ENCODE measurements around the gene DLK2.
"Not testable (repeated sequence)": the region's sequence is repeated elsewhere in the genome, so short reads cannot be mapped to it uniquely, and the experiment has no call there.

DLK2 gene, protein sequence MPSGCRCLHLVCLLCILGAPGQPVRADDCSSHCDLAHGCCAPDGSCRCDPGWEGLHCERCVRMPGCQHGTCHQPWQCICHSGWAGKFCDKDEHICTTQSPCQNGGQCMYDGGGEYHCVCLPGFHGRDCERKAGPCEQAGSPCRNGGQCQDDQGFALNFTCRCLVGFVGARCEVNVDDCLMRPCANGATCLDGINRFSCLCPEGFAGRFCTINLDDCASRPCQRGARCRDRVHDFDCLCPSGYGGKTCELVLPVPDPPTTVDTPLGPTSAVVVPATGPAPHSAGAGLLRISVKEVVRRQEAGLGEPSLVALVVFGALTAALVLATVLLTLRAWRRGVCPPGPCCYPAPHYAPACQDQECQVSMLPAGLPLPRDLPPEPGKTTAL

DNA sequence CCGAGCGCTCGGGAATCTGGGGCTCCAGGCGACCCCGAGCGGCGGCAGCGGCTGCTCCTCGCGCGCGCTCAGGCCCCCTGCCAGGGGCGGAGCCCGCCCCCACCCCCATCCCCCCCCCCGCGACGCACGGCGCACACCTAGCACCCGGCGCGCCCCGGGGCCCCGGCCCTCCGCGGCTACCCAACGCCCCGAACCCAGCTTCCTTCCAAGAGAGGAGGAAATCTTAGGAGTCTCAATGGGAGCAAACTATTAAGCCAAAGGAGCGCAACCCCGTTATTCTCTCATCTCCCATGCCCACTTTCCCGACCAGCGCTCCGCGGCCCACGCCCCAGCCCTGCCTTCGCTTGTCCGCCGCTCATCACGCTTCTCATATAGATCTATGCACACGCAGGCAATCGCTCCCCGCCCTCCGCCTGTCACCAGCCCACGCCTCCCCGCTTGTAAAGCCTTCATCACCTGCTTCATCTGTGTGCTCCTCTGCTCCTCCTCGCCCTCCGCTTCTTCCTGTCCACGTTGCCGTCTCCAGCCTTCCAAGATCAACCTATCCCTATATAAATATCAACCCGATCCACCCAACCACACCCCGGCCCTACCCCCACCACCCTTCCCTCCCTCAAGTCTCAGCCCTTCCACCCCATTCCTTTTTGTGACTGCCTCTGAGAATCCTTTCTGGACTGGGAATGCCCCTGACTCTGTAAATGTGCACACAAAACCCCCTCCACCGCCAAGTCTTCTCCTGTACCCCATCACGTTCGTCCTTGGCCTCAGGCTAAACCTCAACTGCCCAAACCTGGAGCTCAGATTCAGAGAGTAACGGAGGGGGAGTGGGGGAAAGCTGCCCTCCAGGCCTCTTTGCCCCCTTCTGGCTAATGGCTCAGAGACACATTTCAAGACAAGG lies at the start of gene DLK2:
Gene DLK2, minus strand, starts transcription at position 18 of the 898 bp plus-strand sequence. CDS start 723 bp downstream, outside the sequence.
- no peak for DNase-seq

DNA sequence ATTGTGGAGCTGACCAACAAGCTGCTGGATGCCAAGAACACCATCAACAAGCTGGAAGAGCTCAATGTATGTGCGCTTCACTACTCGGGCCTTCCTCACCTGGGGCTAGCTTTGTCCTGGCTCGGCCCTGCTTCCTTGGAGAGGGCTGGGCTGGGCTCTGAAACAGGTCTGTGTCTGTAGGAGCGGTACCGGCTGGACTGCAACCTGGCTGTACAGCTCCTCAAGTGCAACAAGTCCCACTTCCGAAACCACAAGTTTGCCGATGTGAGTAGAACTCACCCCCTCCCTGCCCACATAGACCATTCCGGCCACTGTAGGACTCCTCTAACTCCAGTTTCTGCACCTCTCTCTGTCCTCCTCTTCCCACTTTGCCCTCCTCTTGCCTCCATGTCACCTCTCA lies 48.1 kb upstream of the DLK2 start:
- no peak for DNase-seq

DNA sequence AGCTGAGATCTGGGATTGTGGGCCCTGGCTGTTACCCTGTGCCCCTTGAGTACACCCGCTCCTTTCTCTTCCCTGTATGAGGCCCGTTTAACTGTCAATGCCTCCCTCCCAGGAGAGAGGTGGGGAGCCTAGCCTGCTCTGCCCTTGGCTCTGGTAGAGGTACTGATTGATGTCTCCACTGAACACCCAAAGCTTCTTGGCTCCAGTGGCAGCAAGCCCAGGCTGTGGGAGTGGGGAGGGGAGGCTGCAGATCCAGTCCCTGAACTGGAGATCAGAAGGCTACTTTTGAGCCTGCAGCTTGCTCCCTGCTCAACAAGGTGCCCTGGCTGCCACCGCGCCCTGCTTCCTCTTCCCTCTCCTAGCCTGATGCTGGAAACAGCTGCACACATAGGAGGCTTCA lies 47.3 kb upstream of the DLK2 start:
- no peak for DNase-seq

DNA sequence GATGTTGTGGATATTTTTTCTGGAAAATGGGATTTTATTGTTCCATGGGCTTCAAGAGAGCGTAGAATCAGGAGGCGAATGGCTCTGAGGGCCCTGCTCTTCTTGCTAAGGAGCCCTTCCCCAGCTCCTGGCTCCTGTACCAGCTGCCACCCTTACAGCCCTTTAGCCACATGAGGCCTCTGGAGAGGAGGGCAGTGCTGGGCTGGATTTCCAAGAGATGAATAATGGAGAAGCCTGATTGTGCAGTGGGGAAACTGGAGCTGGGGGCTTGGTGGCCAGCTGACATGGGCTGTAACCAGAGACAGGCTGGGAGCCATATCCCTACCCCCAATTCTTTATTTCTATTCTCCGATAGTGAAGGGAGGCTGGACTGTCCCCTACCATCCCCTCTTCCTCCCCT lies 45.6 kb upstream of the DLK2 start:
- no peak for DNase-seq

DNA sequence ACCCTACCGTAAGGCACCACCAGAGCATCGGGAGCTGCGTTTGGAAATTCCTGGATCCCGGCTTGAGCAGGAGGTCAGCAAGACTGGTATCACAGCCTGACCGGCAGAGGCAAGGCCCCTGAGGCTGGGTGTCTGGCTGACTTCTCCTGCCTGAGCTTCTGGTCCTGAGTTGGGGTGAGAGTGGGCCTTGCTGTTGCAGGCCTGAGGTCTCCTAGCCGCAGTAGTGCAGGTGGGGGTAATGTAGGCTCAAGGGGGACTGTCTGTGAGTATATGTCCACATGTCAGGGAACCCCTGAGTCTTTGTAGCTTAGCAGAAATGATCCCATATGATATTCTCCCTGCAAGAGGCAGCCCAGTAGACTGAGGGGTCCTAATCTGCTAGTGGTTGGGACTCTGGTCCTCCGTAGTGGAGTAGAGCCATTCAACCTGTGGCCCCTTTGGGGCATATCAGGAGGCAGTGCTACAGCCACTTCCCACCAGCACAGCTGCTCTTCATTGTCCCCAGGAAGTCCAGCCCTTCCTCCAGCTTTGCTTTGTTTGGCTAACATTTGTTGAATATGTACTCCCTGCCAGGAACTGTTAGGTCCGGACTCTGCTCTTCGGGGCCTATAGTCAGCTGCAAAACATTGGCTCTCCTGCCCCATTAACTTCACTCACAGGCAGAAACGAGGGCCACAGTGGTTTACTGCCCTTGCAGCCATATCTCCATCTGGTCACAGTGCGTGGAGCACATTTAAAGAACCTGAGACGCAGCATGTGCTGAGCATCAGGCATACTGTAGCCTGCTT lies 43.9 kb upstream of the DLK2 start:
- no peak for DNase-seq

DNA sequence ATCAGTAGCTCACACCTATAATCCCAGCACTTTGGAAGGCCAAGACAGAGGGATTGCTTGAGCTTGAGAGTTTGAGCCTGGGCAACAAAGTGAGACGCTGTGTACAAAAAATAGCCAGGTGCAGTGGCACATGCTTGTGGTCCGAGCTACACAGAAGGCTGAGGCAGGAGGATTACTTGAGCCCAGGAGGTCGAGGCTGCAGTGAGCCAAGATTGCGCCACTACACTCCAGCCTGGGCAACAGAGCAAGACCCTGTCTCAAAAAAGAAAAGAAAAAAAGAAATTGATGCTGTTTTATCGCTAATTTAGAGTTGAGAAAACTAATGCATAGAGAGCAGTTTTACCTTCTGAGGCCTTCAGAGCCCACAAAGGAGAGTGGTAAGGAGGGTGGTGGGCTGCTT lies 42.9 kb upstream of the DLK2 start:
- DNase-seq: not testable (repeated sequence)

DNA sequence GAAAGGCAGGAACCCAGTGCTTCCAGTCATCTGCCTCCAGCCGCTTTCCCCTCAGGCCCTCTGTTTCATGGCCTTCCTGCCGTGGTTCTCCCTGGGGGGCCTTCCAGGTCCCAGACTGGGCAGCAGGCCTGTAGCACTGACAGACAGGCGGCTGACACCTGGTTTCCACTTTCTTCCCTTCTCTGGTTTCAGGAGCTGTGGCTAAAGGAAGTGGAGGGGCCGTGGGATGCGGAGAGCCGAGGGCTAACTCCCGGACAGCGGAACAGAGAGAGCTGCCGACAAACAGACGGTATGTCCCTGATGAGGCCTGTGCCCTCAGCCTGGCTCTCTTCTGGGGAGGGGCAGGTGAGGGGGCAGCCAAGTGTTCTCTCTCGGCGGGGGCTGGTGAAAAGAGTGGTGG lies 42.3 kb upstream of the DLK2 start:
- no peak for DNase-seq

DNA sequence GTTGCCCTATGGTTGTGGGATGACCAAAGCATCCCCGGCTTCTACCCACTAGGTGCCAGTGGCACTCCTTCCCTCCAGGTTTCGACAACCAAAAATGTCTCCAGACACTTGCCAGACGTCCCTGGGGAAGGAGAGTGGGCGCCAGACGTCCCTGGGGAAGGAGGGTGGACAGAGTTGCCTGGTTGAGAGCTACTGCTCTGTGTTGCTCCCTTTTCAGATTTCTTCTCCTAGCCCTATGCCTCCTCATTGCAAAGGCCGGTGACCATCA lies 41.7 kb upstream of the DLK2 start:
- no peak for DNase-seq

DNA sequence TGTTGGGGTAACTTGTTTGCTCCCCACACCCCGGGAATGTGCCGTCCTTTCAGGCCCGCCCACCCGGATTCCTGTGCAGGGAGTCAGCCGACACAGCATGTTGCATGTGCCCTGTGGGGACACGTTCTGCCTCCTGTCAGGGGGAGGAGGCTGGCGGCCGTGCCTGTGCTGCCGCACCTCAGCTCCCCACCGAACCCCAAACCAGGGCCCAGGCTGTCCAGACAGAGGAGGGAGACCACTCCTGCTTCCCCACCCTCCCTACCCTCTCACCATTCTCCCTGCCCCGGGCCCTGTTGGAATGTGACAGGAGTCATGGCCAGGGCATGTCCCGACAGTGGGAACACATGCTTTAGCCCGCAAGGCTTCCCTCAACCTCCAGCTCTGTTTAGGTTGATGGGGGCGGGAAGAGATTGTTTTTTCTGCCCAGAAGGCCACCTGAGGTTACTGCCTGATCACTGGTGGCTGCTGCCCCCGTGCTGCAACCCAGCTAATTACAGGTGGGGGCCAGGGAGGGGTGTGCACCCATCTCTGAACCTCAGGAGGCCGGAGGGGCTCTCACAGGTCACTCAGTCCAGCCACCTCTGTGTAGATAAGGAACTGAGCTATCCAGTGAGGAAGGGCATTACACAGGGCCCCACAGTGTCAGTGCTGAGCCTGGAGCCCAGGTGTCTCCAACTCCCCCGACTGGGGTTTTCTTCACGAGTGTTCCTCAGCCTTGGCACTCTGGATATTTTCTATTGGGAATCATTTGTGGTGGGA lies 41.2 kb upstream of the DLK2 start:
- DNase-seq: no peak

DNA sequence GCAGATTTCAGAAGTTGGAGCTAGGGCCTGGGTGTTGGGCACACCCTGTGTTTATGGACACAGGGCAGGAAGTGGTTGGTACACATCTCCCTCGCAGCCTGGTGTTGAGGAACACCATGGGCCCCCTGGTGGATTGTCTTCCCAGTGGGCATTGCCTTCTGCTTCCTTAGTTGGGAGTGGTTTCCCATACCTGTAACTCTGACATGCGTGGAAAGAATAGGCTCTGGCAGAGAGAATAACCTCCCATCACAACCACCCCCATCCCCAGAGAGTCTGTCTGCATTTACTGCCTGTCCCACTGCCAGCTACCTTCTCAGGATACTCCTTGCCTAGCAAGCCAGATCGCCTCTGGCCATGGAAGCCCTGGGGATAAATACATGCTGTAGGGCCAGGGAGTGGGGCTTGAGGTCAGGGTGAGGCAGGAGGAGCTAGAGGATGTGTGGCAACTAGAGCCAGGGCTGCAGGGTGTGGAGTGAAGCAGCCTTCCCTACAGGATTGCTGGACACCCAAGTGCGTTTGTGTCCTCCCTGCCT lies 40.1 kb upstream of the DLK2 start:
- no peak for DNase-seq

DNA sequence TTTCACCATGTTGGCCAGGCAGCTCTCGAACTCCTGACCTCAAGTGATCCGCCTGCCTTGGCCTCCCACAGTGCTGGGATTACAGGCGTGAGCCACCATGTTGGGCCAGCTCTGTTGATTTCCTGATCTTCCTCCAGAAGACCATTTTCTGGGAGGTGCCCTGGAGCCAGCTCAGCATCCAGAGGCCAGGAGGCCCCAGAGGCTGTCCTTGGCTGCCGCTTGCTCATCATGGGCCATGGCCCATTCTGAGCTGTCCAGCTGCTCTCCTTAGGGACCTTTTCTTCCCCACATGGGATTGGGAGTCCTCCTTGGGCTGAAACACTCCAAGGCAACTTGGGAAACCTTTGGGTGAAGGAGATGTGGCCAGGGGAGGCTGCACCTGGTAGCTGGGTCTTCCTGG lies 39.4 kb upstream of the DLK2 start:
- no peak for DNase-seq

DNA sequence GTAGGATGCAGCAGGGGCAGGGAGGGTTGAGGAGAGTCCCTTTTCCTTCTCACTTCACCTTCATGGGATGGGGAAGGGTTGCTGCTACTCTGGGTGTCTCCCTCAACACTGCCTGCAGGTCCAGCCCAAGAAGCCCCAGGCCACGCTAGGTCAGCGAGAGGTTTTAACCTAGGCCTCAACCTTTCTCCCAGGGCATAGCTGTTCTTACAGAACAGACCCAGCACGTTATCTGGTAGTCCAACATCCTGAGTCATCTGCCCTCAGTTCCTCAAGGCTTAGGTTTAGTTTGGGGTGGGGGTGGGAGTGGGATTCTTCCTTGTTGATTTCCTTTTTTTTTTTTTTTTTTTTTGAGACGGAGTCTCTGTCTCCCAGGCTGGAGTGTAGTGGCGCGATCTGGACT lies 39.0 kb upstream of the DLK2 start:
- no peak for DNase-seq

DNA sequence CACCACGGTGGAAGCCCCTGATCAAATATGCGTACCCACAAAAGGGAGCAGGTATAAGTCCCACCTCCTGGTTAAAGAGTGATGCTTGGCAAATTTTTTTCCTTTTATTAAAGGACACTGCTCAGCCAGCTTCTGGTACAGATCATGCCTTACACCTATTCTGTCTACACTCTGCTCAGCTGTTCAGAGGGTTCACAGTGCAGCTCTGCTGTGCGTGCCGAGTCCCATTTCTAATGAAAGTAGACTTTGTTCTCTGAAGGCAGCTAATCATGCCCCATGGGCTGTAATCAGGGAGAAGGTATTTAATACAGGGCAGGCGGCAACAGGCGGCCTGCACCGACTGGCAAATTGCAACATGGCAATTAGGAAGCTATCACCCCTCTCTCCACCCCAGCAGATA lies 38.5 kb upstream of the DLK2 start:
- no peak for DNase-seq

DNA sequence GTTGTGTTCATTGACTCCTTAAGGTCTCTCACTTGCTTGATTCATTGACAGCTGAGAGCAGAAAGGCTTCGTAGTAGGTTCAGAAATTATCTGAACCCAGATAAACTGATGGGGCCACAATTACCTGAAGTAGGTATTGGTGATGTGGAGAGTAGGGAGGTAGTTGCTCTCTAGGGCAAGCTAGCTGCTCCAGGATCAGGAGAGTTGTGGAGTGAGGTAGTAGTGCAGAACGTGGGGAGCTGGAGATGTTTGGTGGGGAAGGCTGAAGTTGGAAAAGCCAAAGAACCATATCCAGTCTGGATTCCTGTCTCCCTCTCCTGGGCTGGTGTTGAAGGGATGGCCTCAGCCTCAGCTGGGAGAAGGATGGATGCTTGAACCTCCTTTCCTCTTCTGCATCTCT lies 37.9 kb upstream of the DLK2 start:
- no peak for DNase-seq

DNA sequence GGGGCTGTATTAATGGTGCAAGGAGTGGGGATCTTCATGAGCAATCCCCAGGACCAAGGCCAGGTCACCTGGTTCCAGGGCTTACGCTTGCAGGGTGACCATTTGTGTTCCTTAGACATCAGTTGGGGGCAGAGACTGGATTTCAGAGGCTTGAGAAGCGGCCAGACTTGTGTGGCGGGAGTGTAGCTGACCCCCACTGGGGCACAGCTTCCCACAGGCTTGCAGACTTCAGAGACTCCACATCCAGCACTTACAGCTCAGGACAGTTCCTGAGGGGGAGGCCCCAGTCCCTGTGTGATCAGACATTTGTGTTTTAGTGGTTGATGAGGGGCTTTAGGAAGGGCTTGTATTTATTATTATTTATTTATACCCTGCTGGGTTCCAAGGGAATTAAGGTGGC lies 37.3 kb upstream of the DLK2 start:
- no peak for DNase-seq

DNA sequence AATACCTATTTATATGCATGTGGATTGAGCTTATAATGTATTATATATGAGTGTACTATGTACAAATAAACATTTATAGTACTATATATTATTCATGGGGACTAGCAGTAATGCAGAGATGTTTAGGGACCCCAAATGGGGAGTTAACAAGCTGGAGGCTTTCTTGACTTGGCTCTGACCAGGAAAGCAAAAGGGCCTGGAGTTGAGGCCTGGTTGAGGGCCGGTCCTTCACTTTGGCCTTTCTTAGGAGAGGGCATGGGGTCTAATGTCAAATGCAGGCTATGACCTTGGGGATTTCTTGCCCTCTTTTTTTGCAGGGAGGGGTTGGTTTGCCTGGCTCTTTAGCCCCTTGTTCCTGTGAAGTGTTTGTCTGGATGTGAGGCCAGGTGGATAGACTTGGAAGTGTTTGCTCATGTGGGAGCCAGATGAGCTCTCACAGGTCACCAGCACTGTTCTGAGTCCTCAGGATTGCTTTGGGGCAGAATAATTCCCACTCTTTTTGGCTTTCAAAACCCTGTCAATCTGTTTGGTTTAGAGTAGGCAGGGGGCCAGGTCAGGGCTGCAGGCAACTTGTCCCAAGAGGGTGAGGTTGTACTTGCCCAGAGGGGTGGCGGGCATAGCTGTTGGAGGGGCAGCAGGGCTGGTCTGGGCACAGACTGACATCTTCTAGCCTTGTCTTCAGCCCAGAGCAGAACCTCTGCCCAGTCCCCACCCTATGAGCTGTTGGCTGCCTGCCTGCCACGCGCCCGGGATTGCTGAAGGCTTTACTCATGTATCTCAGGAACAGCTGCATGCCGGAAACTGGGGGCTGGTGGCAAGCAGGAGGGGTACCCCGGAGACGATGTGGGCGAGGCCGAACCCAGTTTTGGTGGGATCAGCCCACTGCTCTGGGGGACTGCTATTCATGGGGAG lies 36.7 kb upstream of the DLK2 start:
- DNase-seq: peak; percentile 84

DNA sequence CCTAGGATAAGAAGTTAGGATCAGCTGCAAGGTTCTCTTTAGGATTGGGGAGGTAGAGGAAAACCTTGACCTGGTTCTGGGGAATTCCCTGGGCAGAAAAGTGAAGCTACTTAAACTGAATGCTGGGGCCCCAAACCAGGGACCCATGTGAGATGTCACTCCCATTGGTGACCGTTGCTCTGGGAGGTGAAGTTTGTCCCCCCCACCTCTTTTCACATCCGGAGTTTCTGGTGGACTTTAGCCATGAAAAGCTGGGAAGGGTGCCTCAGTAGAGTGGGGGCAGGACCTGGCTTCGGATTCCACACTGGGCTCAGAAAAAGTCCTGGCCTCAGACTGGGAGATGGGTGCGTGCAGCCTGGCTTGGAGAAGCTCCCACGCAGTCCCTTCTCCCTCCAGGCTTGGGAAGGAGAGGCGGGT lies 35.2 kb upstream of the DLK2 start:
- DNase-seq: no peak

DNA sequence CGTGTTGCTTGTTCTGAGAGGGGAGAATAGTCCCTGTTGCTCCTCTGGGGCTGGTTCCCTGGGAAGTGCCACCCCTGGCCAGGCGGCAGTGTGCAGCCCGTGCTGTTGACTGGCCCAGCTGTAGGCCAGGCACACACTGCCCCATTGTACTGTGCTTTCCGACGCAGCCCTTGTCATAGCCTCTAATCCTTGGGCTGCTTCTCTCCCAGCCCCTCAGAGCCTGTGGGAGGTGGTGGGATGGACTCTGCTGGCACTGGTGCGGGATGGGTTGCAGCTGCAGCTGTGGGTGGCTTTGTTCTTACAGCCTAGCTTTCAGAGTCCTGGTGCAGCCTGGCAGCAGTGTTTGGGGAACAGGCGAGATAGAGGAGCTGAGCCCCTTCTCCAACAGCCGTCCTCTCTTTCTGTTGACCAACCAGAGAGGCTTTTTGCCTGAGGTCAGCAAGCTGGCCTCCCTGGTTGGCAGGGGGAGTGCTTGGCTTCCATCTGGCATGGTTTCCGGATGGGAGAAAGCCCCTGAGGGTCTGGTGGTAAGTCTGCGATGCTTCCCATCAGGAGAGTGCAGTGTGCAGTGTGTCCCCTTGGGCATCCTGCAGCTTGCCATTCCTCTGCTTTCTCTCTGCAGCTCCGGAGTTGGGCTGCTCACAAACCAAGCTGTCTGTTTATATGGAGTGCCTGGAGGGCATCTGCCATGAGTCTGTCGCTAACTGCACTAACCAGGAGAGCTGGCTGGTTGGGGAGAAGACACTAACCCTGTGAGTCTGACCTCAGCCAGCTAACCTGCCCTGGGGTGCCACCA lies 34.1 kb upstream of the DLK2 start:
- DNase-seq: peak; percentile 79

DNA sequence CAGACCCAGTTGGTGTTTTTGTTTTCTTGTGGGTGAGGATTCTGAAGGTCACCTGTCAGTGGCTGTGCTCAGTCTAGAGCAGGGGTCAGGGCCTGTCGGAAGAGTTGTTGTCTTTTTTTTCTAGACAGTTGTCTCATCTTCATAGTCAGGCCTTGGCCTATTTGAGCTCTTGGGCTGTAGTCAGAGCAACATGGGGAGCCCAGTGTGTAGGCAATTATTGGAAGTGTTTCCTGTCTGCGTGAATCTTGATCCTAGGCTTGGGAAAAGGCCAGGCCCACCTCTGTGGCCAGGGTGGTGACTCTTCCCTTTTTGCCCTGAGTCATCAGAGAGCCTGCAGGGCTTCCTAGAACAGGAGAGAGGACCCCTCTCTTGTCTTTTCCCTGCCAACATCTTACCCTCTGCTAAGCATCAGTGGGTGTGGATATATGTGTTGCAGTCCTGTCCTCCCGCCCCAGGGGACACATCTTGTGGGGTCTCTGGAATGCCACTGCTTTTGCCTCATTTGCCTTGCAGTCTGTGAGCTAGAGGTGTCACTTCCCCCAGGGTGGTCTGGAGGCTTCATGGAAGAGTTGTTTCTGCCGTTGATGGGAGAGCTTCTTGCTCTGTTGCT lies 33.4 kb upstream of the DLK2 start:
- no peak for DNase-seq

DNA sequence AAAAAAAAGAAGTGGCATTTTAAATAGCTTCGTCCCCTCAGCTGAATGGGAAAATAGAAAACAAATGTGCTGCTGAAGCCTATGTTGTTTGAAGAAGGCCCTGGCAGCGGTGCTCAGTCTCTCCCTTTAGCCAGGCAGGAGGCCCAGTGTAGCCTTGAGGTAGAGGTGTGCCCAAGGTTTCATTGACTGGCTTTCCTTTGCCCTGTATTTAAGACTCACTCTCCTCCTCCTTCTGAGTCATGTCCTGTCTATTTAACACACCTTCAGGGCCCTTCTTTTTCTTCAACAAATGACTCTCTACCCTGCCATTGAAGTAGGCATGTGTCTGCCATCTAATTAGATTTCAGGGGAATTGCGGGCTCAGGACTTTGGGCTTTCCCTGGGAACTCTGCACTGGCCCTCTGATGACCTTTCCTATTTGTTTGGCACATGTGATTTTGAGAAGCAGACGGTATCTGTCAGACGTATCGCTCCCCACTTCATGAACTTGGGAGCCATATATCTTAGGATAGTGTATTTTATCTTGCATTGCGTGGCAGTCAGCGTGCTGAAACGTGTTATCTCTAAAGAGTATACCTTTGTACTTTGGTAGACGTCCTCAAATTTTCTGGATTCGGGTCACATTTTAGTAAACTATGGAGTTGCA lies 26.4 kb upstream of the DLK2 start:
- no peak for DNase-seq

All from right hindlimb (tissue), 1 donor.